K562 (cell line): ENCODE measurements around the gene SPNS2.

Experiments
- ELF2 ChIP-seq: fragments of 250-450 bp; sonication (Bioruptor Pico); IDR thresholded peaks from 2 replicates; pipeline ENCODE4 v1.5.0; 2021; ENCODE audit warnings: mild to moderate bottlenecking
- FOXM1 ChIP-seq, 2 experiments: fragments of 450-650 bp in 1 of 2; sonication (generic) in 1 of 2; formaldehyde crosslinking in 1 of 2; IDR thresholded peaks; 2 replicates each; pipeline versions ENCODE4 v1.6.1 to v1.9.0; 2017 to 2022; ENCODE audit warnings: low read depth in 2 of 2, mild to moderate bottlenecking in 2 of 2, missing genetic modification reagents in 1 of 2, moderate library complexity in 1 of 2
- KDM1A ChIP-seq, 2 experiments: fragments of 450-650 bp; IDR thresholded peaks; 2 replicates each; pipeline ENCODE4 v1.6.1; 2016; ENCODE audit warnings: mild to moderate bottlenecking in 2 of 2
- MBD2 ChIP-seq: sonication (generic); IDR thresholded peaks from 2 replicates; pipeline ENCODE4 v1.6.1; 2016; ENCODE audit warnings: low read depth, borderline replicate concordance
- MEIS2 ChIP-seq: fragments of 450-650 bp; IDR thresholded peaks from 2 replicates; pipeline ENCODE4 v1.6.1; 2014; ENCODE audit warnings: mild to moderate bottlenecking; ENCODE audit not compliant: partially characterized antibody
- MTF1 ChIP-seq: fragments of 250-450 bp; sonication (Bioruptor Pico); IDR thresholded peaks from 2 replicates; pipeline ENCODE4 v1.9.0; 2021; ENCODE audit warnings: moderate library complexity, mild to moderate bottlenecking, inconsistent platforms, borderline replicate concordance
- POLR2A ChIP-seq: fragments of 450-650 bp; conservative IDR thresholded peaks from 2 replicates; pipeline ENCODE4 v1.6.1; 2016
- ZNF184 ChIP-seq: sonication (generic); formaldehyde crosslinking; IDR thresholded peaks from 2 replicates; pipeline ENCODE4 v1.5.0; 2020; ENCODE audit warnings: missing genetic modification reagents
- TF ChIP-seq, protein P1 (sequence below): sonication (generic); formaldehyde crosslinking; IDR thresholded peaks from 2 replicates; pipeline ENCODE4 v1.8.0; 2022; ENCODE audit warnings: mild to moderate bottlenecking, low read depth, missing genetic modification reagents

DNA sequence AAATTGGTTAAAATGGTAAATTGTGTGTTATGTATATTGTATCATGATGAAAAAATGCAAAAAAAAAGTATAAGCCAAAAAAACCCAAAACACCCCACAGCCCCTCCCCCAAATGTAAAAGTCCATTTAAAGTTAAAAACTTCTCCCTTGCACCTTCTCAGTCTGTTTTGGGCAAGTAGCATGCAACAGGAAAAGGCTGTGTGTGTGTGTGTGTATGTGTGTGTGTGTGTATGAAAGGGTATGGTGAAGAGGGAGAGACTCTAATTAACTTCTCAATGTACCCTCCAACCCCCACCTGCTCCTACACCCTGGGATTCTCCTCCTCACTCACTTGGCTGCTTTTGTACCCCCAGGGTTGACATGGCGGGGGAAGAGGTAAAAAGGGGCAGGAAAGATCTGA is 70.9 kb downstream of the SPNS2 start:
- TF ChIP-seq KDM1A (IDR thresholded peaks at IDR 0.05) (no peak), MEIS2 (no peak), MBD2 (no peak), FOXM1 (IDR thresholded peaks at IDR 0.05; ENCODE audit: low read depth) (no peak), FOXM1 (CRISPR knock-in tag; IDR thresholded peaks at IDR 0.05; ENCODE audit: low read depth) (no peak), MTF1 (CRISPR knock-in tag) (no peak), POLR2A (no peak), ELF2 (CRISPR knock-in tag) (no peak), ZNF184 (CRISPR knock-in tag) (no peak)
- TF ChIP-seq, protein P1, sequence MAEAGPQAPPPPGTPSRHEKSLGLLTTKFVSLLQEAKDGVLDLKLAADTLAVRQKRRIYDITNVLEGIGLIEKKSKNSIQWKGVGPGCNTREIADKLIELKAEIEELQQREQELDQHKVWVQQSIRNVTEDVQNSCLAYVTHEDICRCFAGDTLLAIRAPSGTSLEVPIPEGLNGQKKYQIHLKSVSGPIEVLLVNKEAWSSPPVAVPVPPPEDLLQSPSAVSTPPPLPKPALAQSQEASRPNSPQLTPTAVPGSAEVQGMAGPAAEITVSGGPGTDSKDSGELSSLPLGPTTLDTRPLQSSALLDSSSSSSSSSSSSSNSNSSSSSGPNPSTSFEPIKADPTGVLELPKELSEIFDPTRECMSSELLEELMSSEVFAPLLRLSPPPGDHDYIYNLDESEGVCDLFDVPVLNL, result no peak
